HEK293T (cell line): ENCODE data around the gene KANSL1.

Experiments used
- ARNT ChIP-seq: fragments of 450-650 bp; IDR thresholded peaks from 2 replicates; pipeline ENCODE4 v1.6.1; 2017; ENCODE audit warnings: mild to moderate bottlenecking
- LEF1 ChIP-seq: fragments of 450-650 bp; IDR thresholded peaks from 2 replicates; pipeline ENCODE4 v1.6.1; 2017; ENCODE audit warnings: mild to moderate bottlenecking, borderline replicate concordance
- NFRKB ChIP-seq: fragments of 450-650 bp; IDR thresholded peaks from 2 replicates; pipeline ENCODE4 v1.6.1; 2016; ENCODE audit warnings: mild to moderate bottlenecking, moderate library complexity
- SUZ12 ChIP-seq: fragments of 450-650 bp; IDR thresholded peaks from 2 replicates; pipeline ENCODE4 v1.6.1; 2016; ENCODE audit warnings: mild to moderate bottlenecking

DNA sequence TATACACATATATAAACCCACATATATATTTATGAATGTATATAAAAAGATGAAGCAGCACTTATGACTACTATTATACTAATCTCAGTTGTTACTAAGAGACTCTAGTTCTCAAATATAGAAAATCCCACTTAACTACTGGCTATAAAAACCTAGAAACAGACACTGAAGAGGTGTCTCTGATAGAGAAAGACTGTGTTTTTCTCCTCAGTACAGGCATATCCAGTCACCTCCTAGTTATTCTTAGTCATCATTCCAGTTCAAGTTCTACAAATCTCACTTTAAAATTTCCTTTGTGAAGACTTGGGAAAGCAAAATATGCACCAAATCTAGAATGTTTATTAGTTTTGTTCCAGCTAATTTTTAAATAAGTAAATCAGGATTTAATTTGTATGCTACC lies 100.2 kb downstream of the KANSL1 start:
- no peak for TF ChIP-seq NFRKB
- no peak for TF ChIP-seq LEF1
- TF ChIP-seq SUZ12 = no peak
- no peak for TF ChIP-seq ARNT
